GM12878 (cell line): ENCODE data around the gene ZNF618. TPM values are rescaled to one million over a fixed set of nuclear protein-coding genes. Genes with fewer than 3 reads are reported as not detected.

Experiments
- ATAC-seq: fragments of 200-7000 bp; cut with Tn5 transposase; 3 replicates; pipeline ENCODE4 v1.9.1; 2020; ENCODE audit warnings: mild to moderate bottlenecking, moderate library complexity
- BruUV-seq: library from RNA; stranded (reverse); fragments of 400-500 nt; replicated peaks from 2 replicates; lab custom pipeline; 2021; lab: Mats Ljungman, UMichigan
- CTCF ChIA-PET: fragments of 300-600 bp; sonication (Branson Sonifier 250); formaldehyde crosslinking; extraction: SDS; loops from one replicate; lab custom pipeline; 2021; ENCODE audit warnings: inconsistent platforms; lab: Yijun Ruan, JAX
- POLR2A ChIA-PET: fragments of 350-600 bp; formaldehyde crosslinking; extraction: SDS; loops from one replicate; lab custom pipeline; 2021; ENCODE audit warnings: inconsistent platforms; lab: Charles Lee
- RAD21 ChIA-PET: fragments of 300-600 bp; sonication (Branson Sonifier 250); formaldehyde crosslinking; loops from one replicate; lab custom pipeline; 2023; ENCODE audit warnings: antibody characterized with exemption; ENCODE audit not compliant: unreplicated experiment; lab: Charles Lee
- SMC1A ChIA-PET: fragments of 300-600 bp; sonication (Branson Sonifier 250); formaldehyde crosslinking; loops from one replicate; lab custom pipeline; 2023; ENCODE audit not compliant: unreplicated experiment, uncharacterized antibody; lab: Charles Lee
- DNase-seq: peaks from one replicate; pipeline ENCODE4 v3.0.0-alpha.2; 2011; ENCODE audit warnings: low read depth, low spot score
- FAIRE-seq: peaks from 3 replicates; lab custom pipeline; 2011; peaks lifted over from hg19 to GRCh38; lab: Jason Lieb, UNC
- H2AFZ ChIP-seq: 2 replicates; pipeline ENCODE4 v1.6.0; 2011; ENCODE audit warnings: low read depth, low read length, control low read depth; ENCODE audit not compliant: control insufficient read depth
- H3K27ac ChIP-seq: 2 replicates; pipeline ENCODE4 v1.5.1; 2011; ENCODE audit warnings: control low read depth; ENCODE audit not compliant: control insufficient read depth, insufficient read depth
- H3K27me3 ChIP-seq, 2 experiments: replicated peaks in 1 of 2; 2 replicates each; pipeline versions ENCODE4 v1.6.0 to v1.6.1; 2011; ENCODE audit warnings: low read length in 1 of 2; ENCODE audit not compliant: control insufficient read depth in 2 of 2, insufficient read depth in 2 of 2
- H3K36me3 ChIP-seq, 2 experiments: 2 replicates each; pipeline ENCODE4 v1.5.1; 2011; ENCODE audit warnings: low read length in 1 of 2; ENCODE audit not compliant: control insufficient read depth in 2 of 2, insufficient read depth in 2 of 2
- H3K4me1 ChIP-seq: 2 replicates; pipeline ENCODE4 v1.6.1; 2011; ENCODE audit warnings: mild to moderate bottlenecking, low read length, moderate library complexity, mixed read lengths; ENCODE audit not compliant: control insufficient read depth, insufficient read depth
- H3K4me2 ChIP-seq: 2 replicates; pipeline ENCODE4 v1.6.0; 2011; ENCODE audit warnings: control low read depth; ENCODE audit not compliant: control insufficient read depth, insufficient read depth
- H3K4me3 ChIP-seq: fragments of 200-600 bp; sonication (generic); 2 replicates; pipeline ENCODE4 v1.5.1; 2016
- H3K79me2 ChIP-seq: 2 replicates; pipeline ENCODE4 v1.6.0; 2011; ENCODE audit warnings: low read length; ENCODE audit not compliant: control insufficient read depth, insufficient read depth
- H3K9ac ChIP-seq: 2 replicates; pipeline ENCODE4 v1.8.0; 2011; ENCODE audit warnings: low read length, control low read depth, mixed read lengths; ENCODE audit not compliant: control insufficient read depth, insufficient read depth
- H3K9me3 ChIP-seq: replicated peaks from 3 replicates; pipeline ENCODE4 v1.5.1; 2011; ENCODE audit warnings: mild to moderate bottlenecking, low read length; ENCODE audit not compliant: control insufficient read depth, insufficient read depth
- H4K20me1 ChIP-seq: 2 replicates; pipeline ENCODE4 v1.6.0; 2011; ENCODE audit not compliant: control insufficient read depth, insufficient read depth
- ATF7 ChIP-seq: fragments of 450-650 bp; IDR thresholded peaks from 2 replicates; pipeline ENCODE4 v1.6.1; 2016; ENCODE audit warnings: low read depth, mild to moderate bottlenecking
- BCL11A ChIP-seq: IDR thresholded peaks from 2 replicates; pipeline ENCODE4 v1.6.1; 2011; ENCODE audit warnings: low read depth, low read length
- BHLHE40 ChIP-seq, 2 experiments: fragments of 450-650 bp in 1 of 2; IDR thresholded peaks; 2 replicates each; pipeline ENCODE4 v1.6.1; 2011 to 2017; ENCODE audit warnings: low read depth in 2 of 2, borderline replicate concordance in 1 of 2, improper control_type of control experiment in 1 of 2, low read length in 1 of 2, mild to moderate bottlenecking in 1 of 2
- BRCA1 ChIP-seq: IDR thresholded peaks from 2 replicates; pipeline ENCODE4 v1.6.1; 2011; ENCODE audit warnings: low read depth, low read length, improper control_type of control experiment
- CBX3 ChIP-seq: fragments of 200-600 bp; sonication (generic); IDR thresholded peaks from 2 replicates; pipeline ENCODE4 v1.6.1; 2016; ENCODE audit warnings: low read depth, borderline replicate concordance
- CBX5 ChIP-seq: sonication (generic); IDR thresholded peaks from 2 replicates; pipeline ENCODE4 v1.6.1; 2016; ENCODE audit warnings: low read depth, moderate library complexity, mild to moderate bottlenecking, inconsistent platforms
- CUX1 ChIP-seq: IDR thresholded peaks from 2 replicates; pipeline ENCODE4 v1.6.1; 2012; ENCODE audit warnings: improper control_type of control experiment, low read depth, low read length; ENCODE audit not compliant: insufficient replicate concordance
- EGR1 ChIP-seq, 2 experiments: IDR thresholded peaks; 1 replicate in 1 of 2; 2 replicates in 1 of 2; pipeline ENCODE4 v1.6.1; 2011 to 2012; ENCODE audit warnings: low read depth in 2 of 2, low read length in 2 of 2, borderline replicate concordance in 1 of 2, mild to moderate bottlenecking in 1 of 2, moderate library complexity in 1 of 2
- NR2C2 ChIP-seq: IDR thresholded peaks from 2 replicates; pipeline ENCODE4 v1.6.1; 2011; ENCODE audit warnings: borderline replicate concordance, low read depth; ENCODE audit not compliant: control insufficient read depth, insufficient read length
- PAX5 ChIP-seq: IDR thresholded peaks from 2 replicates; pipeline ENCODE4 v1.6.1; 2011; ENCODE audit warnings: low read depth, low read length, borderline replicate concordance
- POLR2AphosphoS2 ChIP-seq: IDR thresholded peaks from 2 replicates; pipeline ENCODE4 v1.6.1; 2011; ENCODE audit warnings: low read depth, mild to moderate bottlenecking, low read length, improper control_type of control experiment, moderate library complexity
- SMARCA5 ChIP-seq: fragments of 450-650 bp; IDR thresholded peaks from 2 replicates; pipeline ENCODE4 v1.6.1; 2017; ENCODE audit warnings: mild to moderate bottlenecking
- TCF3 ChIP-seq: IDR thresholded peaks from 2 replicates; pipeline ENCODE4 v1.6.1; 2012; ENCODE audit warnings: low read depth, mild to moderate bottlenecking, low read length, borderline replicate concordance; ENCODE audit not compliant: insufficient read depth
- WGBS: methylation state at CpG from one replicate; pipeline ENCODE4 v1.1.6; 2016; ENCODE audit warnings: low lambda C conversion rate; ENCODE audit not compliant: insufficient replicate concordance, insufficient coverage; ENCODE audit errors: missing lambda C conversion rate; 5-methylcytosine and 5-hydroxymethylcytosine counted together
- in situ Hi-C: fragments of 300-500 bp; cut with MboI; formaldehyde crosslinking; loops from 9 replicates; pipeline ENCODE4 v1.14.3; 2018; ENCODE audit warnings: mixed read lengths
- intact Hi-C: fragments of 100-400 bp; cut with micrococcal nuclease; formaldehyde crosslinking; loops from one replicate; pipeline ENCODE4 v1.14.2; 2022; ENCODE audit not compliant: unreplicated experiment
- polyA plus RNA-seq, 11 experiments: library from polyadenylated mRNA; depleted of rRNA in 4 of 11; unstranded in 6 of 11; stranded (reverse) in 5 of 11; fragments of >200 nt; fragmentation: Nextera tagmentation in 4 of 11; fragmentation: Illumina TruSeq in 1 of 11; extraction: Ambion mirVana in 4 of 11; extraction: Trizol in 1 of 11; gene quantifications; 1 replicate in 1 of 11; 2 replicates in 10 of 11; pipeline versions ENCODE4 v1.2.1 to v1.2.3, GENCODE V29; 2011 to 2016; ENCODE audit warnings: inconsistent platforms in 2 of 11, missing spikeins in 2 of 11, low read depth in 1 of 11
- total RNA-seq, 4 experiments: library from RNA; depleted of rRNA in 3 of 4; stranded (reverse); fragments of >200 nt in 3 of 4; fragmentation: Illumina TruSeq in 1 of 4; extraction: Trizol in 1 of 4; gene quantifications; 2 replicates each; pipeline versions ENCODE4 v1.2.1 to v1.2.3, GENCODE V29; 2013 to 2021
- TF ChIP-seq, protein P1 (sequence below): fragments of 450-650 bp; IDR thresholded peaks from 2 replicates; pipeline ENCODE4 v1.6.1; 2016; ENCODE audit warnings: mild to moderate bottlenecking, moderate library complexity, borderline replicate concordance

ZNF618 gene
- total and polyA plus RNA-seq, 10 of the 15 experiments (the other 5 are each of a cell fraction or from before 2014, with no cell fraction given): 0.01 to 0.24 (median 0.06) TPM; not detected in 2

- POLR2A ChIA-PET: no interaction called here
- in situ Hi-C loops: loop anchor here (25.0 kb wide), 1 partner anchor 584 kb away; the partner anchor contains the start of gene RGS3
- H3K36me3 ChIP-seq: no peaks in the 10 kb centered on the region
- SMC1A ChIA-PET: interaction anchor here (0.8 kb wide), 1 partner anchor 894 kb away, joined by 3 read pairs; no protein-coding TSS in a partner anchor
- no peak overlapping the region for H3K9ac ChIP-seq
- RAD21 ChIA-PET: no interaction called here
- intact Hi-C loops: no loop called here
- no peak for DNase-seq
- no peak overlapping the region for H3K4me3 ChIP-seq
- H4K20me1 ChIP-seq: no peaks in the 10 kb centered on the region
- no peaks in the 10 kb centered on the region for H3K4me1 ChIP-seq
- WGBS: 34% methylated on average over 4 of the region's 4 CpGs
- no TSS peak for BruUV-seq
- H3K27me3 ChIP-seq: peaks cover 0 to 4% of the 10 kb centered on the region in 2 experiments; a peak in 1 of 4 replicates
- FAIRE-seq: no peak
- no peak overlapping the region for H3K4me2 ChIP-seq
- H3K79me2 ChIP-seq: no peaks in the 10 kb centered on the region
- CTCF ChIA-PET: interaction anchor here (1.3 kb wide), 1 partner anchor 12 kb away, joined by 3 read pairs; no protein-coding TSS in a partner anchor
- ATAC-seq: no peak
- H2AFZ ChIP-seq: no peak overlapping the region
- no peak overlapping the region for H3K27ac ChIP-seq
- no peaks in the 10 kb centered on the region for H3K9me3 ChIP-seq
- TF ChIP-seq BHLHE40 (IDR thresholded peaks at IDR 0.05; ENCODE audit: borderline replicate concordance in 1 of 2, low read depth in 2 of 2, low read length in 1 of 2) (no peak), EGR1 (IDR thresholded peaks at IDR 0.05; ENCODE audit: borderline replicate concordance in 1 of 2, low read depth in 2 of 2, low read length in 2 of 2) (no peak), ATF7 (no peak), POLR2AphosphoS2 (no peak), SMARCA5 (no peak), CBX3 (no peak), CBX5 (no peak), TCF3 (no peak), PAX5 (no peak), CUX1 (no peak), NR2C2 (no peak), BRCA1 (no peak), BCL11A (no peak)
- TF ChIP-seq, protein P1, sequence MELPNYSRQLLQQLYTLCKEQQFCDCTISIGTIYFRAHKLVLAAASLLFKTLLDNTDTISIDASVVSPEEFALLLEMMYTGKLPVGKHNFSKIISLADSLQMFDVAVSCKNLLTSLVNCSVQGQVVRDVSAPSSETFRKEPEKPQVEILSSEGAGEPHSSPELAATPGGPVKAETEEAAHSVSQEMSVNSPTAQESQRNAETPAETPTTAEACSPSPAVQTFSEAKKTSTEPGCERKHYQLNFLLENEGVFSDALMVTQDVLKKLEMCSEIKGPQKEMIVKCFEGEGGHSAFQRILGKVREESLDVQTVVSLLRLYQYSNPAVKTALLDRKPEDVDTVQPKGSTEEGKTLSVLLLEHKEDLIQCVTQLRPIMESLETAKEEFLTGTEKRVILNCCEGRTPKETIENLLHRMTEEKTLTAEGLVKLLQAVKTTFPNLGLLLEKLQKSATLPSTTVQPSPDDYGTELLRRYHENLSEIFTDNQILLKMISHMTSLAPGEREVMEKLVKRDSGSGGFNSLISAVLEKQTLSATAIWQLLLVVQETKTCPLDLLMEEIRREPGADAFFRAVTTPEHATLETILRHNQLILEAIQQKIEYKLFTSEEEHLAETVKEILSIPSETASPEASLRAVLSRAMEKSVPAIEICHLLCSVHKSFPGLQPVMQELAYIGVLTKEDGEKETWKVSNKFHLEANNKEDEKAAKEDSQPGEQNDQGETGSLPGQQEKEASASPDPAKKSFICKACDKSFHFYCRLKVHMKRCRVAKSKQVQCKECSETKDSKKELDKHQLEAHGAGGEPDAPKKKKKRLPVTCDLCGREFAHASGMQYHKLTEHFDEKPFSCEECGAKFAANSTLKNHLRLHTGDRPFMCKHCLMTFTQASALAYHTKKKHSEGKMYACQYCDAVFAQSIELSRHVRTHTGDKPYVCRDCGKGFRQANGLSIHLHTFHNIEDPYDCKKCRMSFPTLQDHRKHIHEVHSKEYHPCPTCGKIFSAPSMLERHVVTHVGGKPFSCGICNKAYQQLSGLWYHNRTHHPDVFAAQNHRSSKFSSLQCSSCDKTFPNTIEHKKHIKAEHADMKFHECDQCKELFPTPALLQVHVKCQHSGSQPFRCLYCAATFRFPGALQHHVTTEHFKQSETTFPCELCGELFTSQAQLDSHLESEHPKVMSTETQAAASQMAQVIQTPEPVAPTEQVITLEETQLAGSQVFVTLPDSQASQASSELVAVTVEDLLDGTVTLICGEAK: no peak
These were observed 170.2 kb downstream of the ZNF618 start for GRCh38 chr9:114046237-114046755.
